GM18511 (cell line): Measurements from ENCODE around the gene RMND5A.
"Not testable (repeated sequence)": the region's sequence is repeated elsewhere in the genome, so short reads cannot be mapped to it uniquely, and the experiment has no call there.

Source experiments
- ATAC-seq: cut with Tn5 transposase; IDR thresholded peaks from one replicate; pipeline ENCODE4 v1.9.1; 2021; ENCODE audit warnings: mild to moderate bottlenecking, moderate library complexity; ENCODE audit not compliant: unreplicated experiment

The RMND5A gene

DNA sequence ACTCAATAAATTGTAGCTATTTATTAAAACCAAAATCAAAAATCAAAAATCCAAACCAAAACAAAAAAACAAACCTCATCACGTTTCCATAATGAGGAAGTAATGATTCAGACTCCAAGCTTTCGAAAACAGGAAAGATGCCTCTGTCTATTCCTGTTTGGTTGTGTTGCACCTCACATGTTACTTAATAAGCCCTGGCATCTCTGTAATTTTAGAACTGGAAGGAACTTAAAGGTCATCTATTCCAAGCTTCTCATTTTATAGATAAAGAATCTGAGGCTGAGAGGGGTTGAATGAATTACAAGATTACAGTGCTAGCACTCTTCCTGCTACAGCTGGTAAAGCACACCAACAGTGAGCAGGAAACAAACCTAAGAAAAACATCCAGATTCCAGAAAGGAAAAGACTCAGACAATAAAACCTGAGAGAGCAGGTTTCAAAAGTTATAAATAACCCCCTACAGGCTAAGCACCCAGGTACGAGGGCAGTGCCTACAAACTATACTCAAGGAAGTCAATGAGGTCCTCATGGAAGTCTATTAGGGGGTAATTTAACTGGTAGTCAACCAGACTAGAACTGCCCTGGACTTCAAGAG is 5.4 kb upstream of the RMND5A start:
- not testable (repeated sequence) for ATAC-seq

DNA sequence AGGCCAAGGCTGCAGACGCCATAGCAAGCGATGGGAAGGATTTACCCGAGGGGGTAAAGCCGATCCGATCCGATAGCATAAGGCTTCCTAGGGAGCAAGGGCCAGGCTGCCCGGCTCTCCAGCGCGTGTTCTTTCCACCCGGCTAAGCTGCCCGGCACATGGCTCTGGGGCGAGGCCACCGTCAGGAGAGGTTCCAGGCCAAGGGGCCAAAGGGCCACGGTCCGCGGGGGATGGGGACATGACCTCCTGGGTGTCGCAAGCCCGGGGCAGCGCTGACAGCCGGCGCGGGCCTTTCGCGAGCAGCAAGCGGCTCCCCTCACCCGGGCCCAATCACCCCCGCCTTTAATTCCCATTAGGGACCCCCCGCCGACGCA is 841 bp upstream of the RMND5A start:
- ATAC-seq: peak; percentile 22

DNA sequence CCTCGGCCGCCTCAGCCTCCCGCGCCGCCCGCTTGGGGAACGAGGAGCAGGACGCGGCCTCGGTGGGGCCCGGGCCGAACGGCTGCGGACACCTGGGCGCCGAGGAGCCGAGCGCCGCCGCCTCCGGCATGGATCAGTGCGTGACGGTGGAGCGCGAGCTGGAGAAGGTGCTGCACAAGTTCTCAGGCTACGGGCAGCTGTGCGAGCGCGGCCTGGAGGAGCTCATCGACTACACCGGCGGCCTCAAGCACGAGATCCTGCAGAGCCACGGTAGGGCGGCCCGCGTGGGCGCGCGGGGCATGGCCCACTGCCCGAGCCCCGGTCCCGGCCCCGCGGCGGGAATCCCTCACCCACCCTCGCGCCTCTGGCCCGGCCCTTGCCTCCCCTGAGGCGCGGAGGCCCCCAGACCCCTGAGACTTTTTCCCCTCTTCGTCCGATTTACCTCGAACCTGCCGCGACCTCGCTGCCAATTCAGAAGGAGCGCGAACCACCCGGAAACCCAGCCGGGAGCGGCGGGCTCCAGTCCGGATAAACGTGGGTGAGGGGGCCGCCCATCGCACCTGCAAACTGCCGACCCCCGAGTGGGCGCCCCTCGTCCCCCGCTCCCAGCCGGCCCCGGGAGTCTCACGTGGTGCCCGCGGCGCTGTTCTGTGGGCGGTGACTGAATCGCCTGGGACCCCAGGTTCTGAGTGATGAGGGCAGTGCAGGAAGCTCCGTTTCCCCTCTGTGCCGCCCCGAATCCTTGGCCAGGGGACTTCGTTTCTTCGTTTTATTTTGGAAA is 639 bp downstream of the RMND5A start:
- peak; percentile 36 for ATAC-seq

DNA sequence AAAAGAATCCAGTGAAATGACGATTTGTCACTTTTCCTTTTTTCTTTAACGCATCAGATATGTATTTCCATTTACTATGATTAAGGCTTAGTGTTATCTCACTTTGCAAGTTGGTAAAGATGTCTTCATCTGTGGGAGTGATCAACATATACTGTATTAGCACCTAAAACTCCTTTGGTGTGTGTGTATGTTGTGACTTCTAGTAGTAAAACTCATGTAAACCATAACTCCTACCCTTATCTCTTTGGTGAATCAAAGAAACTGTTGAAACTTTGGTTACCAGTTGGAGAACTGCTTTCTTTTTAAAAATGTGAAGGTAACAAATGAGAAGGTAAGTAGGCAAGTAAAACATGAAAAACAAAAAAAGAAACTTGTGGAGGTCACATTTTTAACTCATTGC is 5.6 kb downstream of the RMND5A start:
- ATAC-seq: not testable (repeated sequence)

DNA sequence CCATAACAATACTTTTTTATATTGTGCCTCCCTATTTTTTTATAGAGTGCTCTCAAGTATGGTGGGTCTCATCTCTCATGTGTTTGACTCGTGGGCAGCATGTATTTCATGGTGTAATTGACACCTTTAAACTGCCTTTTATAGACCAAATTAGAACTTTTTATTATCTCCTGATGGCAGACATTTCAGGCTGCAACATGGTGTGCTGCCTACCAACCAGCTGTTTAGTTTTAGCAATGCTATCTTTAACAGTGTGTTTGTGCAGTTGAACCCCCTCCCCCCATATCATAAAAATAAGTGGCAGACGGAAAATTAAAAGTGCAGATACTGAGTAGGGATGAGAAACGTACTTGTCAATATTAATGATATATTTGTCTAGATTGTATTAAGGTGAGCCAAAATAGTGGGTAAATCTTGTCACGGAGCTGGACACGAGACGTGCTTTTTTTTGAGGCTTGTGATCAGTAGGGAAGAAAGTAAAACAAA is 12.0 kb downstream of the RMND5A start:
- ATAC-seq: not testable (repeated sequence)

DNA sequence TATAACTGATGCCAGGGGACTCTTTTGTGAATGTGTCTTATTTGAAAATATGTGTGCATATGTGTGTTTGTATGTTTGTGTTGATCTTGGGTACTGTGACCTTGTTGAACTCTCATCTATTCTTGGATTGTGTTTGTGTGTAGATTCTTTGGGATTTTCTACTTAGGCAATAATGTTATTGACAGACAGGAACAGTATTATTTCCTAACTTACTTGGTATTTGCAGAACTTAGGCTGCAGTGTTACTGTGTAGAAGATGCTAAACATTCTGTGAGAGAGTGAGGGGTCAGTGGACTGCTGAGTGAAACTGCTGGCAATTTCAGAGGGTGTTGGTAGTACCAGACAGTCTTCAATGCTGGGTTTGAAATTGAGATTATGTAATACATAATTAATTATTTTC is 12.7 kb downstream of the RMND5A start:
- not testable (repeated sequence) for ATAC-seq

DNA sequence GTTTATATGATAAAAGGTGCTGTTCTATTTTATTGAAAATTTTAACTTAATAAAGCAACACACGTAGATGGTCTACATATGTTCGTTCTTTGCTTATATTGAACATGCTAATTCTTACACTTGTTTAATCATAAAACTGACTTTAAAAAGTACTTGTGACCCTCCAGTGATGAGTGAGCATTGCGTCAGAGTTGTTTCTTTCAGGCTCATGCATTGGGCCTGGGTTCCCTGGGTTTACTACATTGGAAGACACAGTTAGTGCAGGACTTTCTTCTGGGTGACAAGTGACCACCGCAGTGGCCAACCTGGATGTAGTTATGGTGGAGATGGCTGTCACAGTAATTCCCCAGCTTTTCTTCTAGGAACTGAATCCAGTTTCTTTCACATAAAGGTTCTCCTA is 13.4 kb downstream of the RMND5A start:
- ATAC-seq: not testable (repeated sequence)

DNA sequence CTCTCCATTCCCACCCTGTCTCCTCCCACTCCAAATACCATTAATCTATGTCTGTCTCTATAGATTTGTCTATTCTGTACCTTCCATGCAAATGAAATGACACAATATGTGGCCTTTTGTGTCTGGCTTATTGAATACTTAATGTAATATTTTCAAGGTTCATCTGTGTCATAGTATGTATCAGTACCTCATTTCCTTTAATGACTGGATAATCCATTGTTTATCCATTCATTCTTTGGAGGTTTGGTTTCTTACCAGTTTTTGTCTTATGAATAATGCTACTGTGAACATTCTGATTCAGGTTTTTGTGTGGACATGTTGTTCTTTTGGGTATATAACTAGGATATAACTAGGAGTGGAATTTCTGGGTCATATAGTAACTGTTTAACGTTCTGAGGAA is 14.8 kb downstream of the RMND5A start:
- ATAC-seq: not testable (repeated sequence)

DNA sequence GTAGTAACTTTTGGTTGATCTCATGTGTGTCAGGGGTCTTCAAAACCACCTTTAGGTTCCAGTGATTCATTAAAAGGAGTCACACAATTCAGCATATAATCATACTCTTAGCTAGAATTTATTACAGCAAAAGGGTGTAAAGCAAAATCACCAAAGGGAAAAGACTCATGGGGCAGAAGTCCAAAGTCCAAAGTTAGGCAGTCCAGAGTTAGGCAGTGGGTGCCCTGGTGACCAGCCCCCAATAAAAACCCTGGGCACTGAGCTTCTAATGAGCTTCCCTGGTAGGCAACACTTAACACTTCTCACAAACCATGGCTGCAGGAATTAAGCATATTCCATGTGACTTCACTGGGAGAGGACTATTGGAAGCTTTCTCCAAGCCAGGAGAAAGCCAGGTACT is 19.4 kb downstream of the RMND5A start:
- not testable (repeated sequence) for ATAC-seq

DNA sequence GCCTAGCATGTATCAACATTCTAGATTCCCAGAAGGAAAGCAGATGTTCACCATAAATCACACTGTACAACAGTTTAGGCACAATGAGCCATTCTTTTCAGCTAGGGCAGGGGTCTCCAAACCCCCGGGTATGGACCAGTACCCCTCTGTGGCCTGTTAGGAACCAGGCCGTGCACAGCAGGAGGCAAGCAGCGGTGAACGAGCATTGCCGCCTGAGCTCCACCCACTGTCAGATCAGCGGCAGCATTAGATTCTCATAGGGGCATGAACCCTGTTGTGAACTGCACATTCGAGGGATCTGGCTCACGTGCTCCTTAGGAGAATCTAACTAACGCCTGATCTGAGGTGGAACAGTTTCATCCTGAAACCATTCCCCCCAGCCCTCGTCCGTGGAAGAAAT is 19.8 kb downstream of the RMND5A start:
- ATAC-seq: not testable (repeated sequence)

DNA sequence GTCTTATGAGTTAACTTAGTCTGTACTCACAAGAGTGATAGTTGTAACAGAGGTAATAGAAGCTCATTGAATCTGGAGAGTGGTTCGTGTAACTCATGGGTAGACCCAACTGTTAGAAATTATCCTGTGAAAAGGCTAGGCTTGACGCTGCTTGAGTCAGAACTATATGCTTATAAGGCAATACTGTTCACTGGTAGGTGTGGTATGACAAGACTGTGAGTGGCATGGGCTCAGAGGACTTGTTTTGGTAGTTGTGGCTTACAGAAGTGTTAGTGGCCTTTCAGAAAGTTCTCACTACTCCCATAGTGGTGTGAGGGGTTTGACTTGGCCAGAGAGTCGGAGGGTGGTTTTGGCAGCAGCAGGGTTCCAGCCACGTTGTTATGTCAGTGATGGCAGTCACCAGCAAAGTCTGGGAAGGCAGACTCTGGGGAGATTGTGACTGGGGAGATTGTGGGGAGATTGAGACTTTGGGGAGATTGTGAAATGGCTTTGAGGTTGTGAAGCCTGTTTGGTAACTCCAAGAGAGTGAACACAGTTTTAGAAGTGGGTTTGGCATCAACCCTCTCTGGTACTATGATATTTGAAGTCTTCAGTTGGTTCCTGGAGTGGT is 21.9 kb downstream of the RMND5A start:
- ATAC-seq: not testable (repeated sequence)

DNA sequence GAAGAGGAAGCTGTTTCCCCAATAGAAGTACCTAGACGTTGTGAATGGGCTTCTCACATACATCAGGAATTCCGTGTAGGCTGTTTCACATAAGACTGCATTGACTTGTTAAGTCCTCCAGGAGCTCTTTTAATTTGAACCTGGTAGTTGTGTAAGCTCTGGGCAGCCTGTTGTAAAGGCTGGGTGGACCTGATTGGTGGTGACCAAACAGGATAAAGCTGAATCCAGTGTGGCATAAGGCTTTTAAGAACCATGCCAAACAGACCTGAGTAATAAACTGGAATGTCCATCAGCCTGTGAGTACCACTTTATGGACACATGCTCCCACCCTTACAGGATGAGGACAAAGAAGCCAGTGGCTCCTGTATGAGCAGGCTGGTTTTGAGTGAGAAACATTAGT is 24.1 kb downstream of the RMND5A start:
- no peak for ATAC-seq

DNA sequence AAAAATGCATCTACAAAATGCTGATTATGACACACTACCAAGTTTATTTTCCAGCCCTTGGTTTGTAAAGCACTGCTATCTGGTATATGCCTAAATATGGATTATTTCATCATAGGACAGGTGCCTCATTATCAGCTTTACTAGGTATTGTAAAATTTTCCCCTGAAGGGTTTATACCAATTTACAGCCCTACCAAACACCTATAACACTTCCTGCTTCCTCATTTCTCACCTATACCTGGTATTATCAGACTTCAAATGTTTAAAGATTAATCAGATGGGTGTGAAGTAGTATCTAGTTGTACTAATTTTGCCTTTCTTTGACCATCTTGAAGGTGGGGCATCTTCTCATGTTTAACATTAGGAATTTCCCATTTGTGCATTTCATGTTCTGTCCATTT is 26.8 kb downstream of the RMND5A start:
- ATAC-seq: no peak

DNA sequence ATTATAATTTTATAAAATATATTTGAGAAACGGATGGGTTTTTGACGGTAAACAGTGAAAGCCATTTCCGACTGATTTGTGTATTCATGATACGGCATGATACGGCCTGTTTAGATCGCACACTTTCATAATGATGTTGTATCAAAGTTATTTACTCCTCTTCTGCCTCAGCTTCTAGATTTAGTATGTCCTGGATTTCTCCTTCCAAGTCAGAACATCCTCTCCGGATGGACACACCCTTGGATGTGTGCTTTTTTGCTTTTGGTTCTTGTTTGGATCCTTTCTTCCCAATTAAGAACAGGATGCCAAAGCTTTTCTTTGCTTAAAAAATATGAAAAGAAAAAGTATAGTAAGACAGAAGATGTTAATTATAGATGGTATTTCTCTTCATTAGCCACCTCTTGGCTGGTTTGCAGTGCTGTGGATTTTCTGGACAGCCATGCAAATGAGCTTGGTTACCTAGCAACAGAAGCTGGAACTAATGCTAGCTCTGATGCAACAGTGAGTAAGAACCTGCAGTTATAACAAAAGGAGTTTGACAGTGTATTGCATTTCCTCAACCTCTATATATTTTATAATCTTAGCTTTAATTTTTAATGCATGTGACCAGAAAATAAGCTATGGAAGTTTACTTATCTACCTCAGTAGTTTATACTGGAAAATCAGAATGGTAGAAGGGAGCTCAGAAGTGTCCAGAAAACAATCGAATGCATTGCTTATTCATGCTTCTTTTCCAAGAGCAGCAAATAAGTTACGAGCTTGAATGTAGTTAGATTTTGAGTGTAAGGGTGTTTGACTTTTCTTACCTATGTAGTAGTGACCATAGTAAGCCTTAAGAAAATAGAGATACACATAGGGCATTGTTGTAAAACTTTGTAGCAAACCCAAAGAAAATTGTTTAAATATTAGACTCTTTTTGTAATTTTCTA is 27.9 kb downstream of the RMND5A start:
- ATAC-seq: no peak

DNA sequence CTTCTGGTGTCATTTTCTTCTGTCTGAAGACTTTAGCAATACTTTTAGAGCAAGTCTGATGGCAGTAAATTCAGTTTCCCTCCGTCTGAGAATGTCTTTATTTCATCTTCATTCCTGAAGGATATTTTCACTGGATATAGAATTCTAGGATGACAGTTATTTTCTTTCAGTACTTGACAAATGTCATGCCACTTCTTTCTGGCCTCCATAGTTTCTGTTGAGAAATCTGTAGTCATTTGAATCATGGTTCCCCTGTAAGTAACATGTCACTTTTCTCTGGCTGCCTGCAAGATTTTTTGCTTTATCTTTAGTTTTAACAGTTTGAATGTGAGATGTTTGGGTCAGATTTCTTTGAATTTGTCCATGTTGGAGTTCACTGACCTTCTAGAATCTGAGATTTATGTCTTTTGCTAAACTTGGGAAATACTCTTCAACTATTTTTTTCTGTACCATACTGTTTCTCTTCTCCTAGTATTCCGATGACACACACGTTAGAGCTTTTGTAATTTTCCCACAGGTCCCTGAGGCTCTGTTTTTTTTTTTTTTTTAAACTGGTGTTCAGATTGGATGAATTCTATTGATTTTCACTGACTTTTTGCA is 30.2 kb downstream of the RMND5A start:
- no peak for ATAC-seq

DNA sequence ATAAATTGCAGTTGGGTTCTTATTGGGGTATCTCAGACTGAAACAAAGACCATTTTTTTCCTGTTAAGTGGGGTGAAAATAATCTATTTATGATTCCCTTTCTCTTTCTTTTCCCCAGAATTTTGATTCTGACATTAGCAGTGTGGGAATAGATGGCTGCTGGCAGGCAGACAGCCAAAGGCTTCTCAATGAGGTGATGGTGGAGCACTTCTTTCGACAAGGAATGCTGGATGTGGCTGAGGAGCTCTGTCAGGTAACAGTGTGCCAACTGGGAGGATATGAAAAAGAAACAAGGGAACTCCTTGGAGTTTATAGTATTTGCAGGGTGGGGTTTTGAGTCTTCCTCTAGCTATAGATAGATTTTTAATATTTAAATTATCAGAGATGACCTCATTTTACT is 31.7 kb downstream of the RMND5A start:
- ATAC-seq: no peak

DNA sequence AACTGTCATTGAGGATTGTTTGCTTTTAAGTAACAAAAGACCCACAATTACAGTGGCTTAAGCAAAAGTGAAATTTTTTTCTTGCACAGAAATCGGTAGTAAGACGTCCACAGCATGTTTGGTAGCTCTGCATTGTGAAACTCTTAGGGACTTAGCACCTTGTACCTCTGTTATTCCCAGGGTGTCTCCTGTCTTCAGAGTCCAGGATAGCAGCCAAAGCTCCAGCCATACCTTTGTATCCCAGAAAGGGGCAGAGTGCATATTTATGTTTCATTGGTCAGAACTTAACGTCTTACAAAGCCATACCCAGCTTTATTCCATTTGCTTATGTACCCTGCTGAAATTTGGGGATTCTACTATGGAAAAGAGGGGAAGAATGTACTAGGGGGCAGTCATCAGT is 32.8 kb downstream of the RMND5A start:
- no peak for ATAC-seq

DNA sequence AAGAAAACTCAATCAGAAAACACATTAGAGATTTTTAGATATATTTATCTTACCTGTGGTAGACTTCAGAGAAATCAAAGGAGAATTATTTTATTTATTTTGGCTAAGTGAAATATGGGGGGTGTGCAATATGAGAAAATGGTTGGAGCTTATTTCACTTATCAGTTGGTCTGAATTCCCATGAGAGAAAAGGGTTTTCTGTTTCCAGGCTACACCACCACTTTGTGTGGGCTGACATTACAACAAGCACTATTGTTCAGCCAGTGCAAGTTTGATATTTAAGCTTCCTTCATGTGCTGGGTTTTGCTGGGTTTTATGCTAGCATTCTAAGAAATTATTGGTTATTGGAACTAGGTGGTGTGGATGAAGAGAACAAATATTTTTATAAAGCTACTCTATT is 33.5 kb downstream of the RMND5A start:
- no peak for ATAC-seq

DNA sequence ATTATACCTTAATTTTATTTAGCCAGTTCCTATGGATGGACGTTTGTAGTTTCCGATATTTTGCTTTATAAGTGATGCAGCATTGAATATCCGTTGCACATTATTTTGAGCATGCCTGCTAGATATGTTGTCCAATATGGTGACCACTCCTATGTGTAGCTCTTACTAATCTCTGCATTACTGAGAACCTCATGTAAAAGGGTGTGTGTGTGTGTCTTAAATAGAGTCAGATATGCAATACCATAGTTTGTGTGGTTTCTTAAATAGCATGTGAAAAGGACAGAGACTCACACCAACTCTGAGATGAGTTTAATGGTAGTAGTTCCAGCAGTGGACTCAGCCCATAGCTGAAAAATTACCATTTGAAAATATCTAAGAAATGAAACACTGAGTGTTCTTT is 38.3 kb downstream of the RMND5A start:
- no peak for ATAC-seq

DNA sequence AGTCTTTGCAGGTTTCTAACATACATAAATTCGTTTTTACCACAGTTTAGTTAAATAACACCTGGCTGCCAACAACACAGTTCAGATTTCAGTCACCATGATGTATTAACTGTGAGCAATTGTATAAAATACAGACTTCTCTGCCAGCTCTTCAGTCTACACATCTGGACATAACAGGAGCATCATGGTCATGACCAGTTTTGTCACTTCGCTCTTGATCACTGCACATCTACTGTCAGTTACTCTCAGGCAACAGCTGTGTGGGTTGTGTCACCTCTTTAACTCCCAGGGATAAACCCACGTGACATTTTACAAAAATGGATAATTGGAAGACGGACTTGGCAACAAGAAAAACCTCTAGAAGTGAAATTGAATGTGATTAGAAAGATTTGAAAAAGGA is 40.3 kb downstream of the RMND5A start:
- no peak for ATAC-seq
